PC-3 (cell line): ENCODE measurements around the gene OSBPL2. TPM values are rescaled to one million over a fixed set of nuclear protein-coding genes. Genes with fewer than 3 reads are reported as not detected.

Source experiments
- ATAC-seq: fragments of 200-7000 bp; cut with Tn5 transposase; 2 replicates; pipeline ENCODE4 v1.9.1; 2020; ENCODE audit warnings: mild to moderate bottlenecking, moderate library complexity
- BruUV-seq: library from RNA; stranded (reverse); fragments of 400-500 nt; replicated peaks from 2 replicates; lab custom pipeline; 2021; lab: Mats Ljungman, UMichigan
- CTCF ChIA-PET: fragments of 300-600 bp; sonication (Branson Sonifier 250); formaldehyde crosslinking; loops from one replicate; lab custom pipeline; 2022; ENCODE audit warnings: antibody characterized with exemption; lab: Charles Lee
- POLR2A ChIA-PET: fragments of 300-600 bp; sonication (Branson Sonifier 250); formaldehyde crosslinking; loops from one replicate; lab custom pipeline; 2022; ENCODE audit warnings: antibody characterized with exemption; ENCODE audit not compliant: unreplicated experiment; lab: Charles Lee
- DNase-seq: peaks from one replicate; pipeline ENCODE4 v3.0.0-alpha.2; 2015
- H2AFZ ChIP-seq: fragments of 300-600 bp; sonication (generic); 2 replicates; pipeline ENCODE4 v1.6.0; 2016; ENCODE audit warnings: antibody characterized with exemption, low read length
- H3F3A ChIP-seq: fragments of 300-600 bp; sonication (generic); one replicate; pipeline ENCODE4 v1.6.0; 2017; ENCODE audit warnings: antibody characterized with exemption, low read length, control low read depth, mild to moderate bottlenecking; ENCODE audit not compliant: unreplicated experiment
- H3K27ac ChIP-seq: fragments of 300-600 bp; sonication (generic); 2 replicates; pipeline ENCODE4 v1.5.1; 2016; ENCODE audit warnings: mild to moderate bottlenecking, low read length
- H3K27me3 ChIP-seq: fragments of 300-600 bp; sonication (generic); 2 replicates; pipeline ENCODE4 v1.6.1; 2016; ENCODE audit warnings: low read length, mixed read lengths
- H3K36me3 ChIP-seq: fragments of 300-600 bp; sonication (generic); 2 replicates; pipeline ENCODE4 v1.6.1; 2016; ENCODE audit warnings: low read depth, mixed run types, low read length, mixed read lengths
- H3K4me1 ChIP-seq: fragments of 300-600 bp; sonication (generic); 2 replicates; pipeline ENCODE4 v1.5.1; 2016; ENCODE audit warnings: low read length; ENCODE audit not compliant: insufficient read depth
- H3K4me2 ChIP-seq: fragments of 300-600 bp; sonication (generic); 2 replicates; pipeline ENCODE4 v1.6.0; 2016; ENCODE audit warnings: low read length
- H3K4me3 ChIP-seq: fragments of 300-600 bp; sonication (generic); 2 replicates; pipeline ENCODE4 v1.5.1; 2016; ENCODE audit warnings: mild to moderate bottlenecking, low read length, mixed read lengths
- H3K79me2 ChIP-seq: fragments of 300-600 bp; sonication (generic); 2 replicates; pipeline ENCODE4 v1.6.1; 2017; ENCODE audit warnings: low read length, mixed read lengths
- H3K9ac ChIP-seq: fragments of 300-600 bp; sonication (generic); 2 replicates; pipeline ENCODE4 v1.6.0; 2016; ENCODE audit warnings: mild to moderate bottlenecking, low read length
- H3K9me2 ChIP-seq: fragments of 300-600 bp; sonication (generic); replicated peaks from 2 replicates; pipeline ENCODE4 v1.6.1; 2016; ENCODE audit warnings: mixed run types, low read length, mixed read lengths
- H3K9me3 ChIP-seq: fragments of 300-600 bp; sonication (generic); 2 replicates; pipeline ENCODE4 v1.6.1; 2016; ENCODE audit warnings: low read length, mixed read lengths
- H4K20me1 ChIP-seq: fragments of 300-600 bp; sonication (generic); 2 replicates; pipeline ENCODE4 v1.6.1; 2016; ENCODE audit warnings: low read length, mixed read lengths
- EZH2 ChIP-seq: fragments of 300-600 bp; sonication (generic); IDR thresholded peaks from one replicate; pipeline ENCODE4 v1.6.1; 2017; ENCODE audit warnings: antibody characterized with exemption, mild to moderate bottlenecking, low read length; ENCODE audit not compliant: unreplicated experiment
- EZH2phosphoT487 ChIP-seq: fragments of 300-600 bp; sonication (generic); IDR thresholded peaks from 2 replicates; pipeline ENCODE4 v1.6.1; 2018; ENCODE audit warnings: mild to moderate bottlenecking, antibody characterized with exemption, low read length, borderline replicate concordance
- intact Hi-C: fragments of 100-400 bp; cut with micrococcal nuclease; formaldehyde crosslinking; loops from 2 replicates; pipeline ENCODE4 v1.9.0; 2023
- total RNA-seq: library from RNA; depleted of rRNA; stranded (reverse); fragments of >200 nt; gene quantifications from 2 replicates; pipeline ENCODE4 v1.2.3, GENCODE V29; 2014
- TF ChIP-seq, protein P1 (sequence below): fragments of 300-600 bp; sonication (generic); conservative IDR thresholded peaks from 2 replicates; pipeline ENCODE4 v1.5.1; 2017; ENCODE audit warnings: antibody characterized with exemption, low read depth, mild to moderate bottlenecking, low read length

The OSBPL2 gene
- total RNA-seq, 1 experiment from 2014 or later = 39.7 TPM

DNA sequence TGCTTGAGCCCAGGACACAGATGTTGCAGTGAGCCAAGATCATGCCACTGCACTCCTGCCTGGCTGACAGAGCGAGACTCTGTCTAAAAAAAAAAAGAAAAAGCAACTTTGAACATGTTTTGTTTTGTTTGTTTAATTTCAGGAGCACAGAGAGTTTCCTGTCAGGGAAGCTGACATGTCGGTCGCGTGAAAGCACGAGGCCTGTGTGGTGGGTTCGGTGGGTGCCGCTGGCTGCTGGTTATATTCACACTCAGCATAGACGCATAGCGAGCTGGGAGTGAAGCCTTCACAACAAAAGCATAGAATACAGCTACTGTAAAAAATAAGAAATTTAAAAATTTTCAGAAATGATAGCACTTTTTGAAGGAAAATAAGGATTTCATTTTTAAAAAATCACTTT lies 41.0 kb upstream of the OSBPL2 start:
- Histone ChIP-seq H3K9ac (no peak overlapping the region), H2AFZ (no peak overlapping the region), H3K27me3 (no peaks in the 10 kb centered on the region), H3K4me3 (no peak overlapping the region), H3K4me1 (peaks cover 5% of the 10 kb centered on the region; the same call in 1 of the 2 replicates), H3K4me2 (no peak overlapping the region), H3K9me2 (no peaks in the 10 kb centered on the region), H3K9me3 (no peaks in the 10 kb centered on the region), H4K20me1 (no peaks in the 10 kb centered on the region), H3F3A (no peaks in the 10 kb centered on the region), H3K36me3 (peaks cover 44% of the 10 kb centered on the region), H3K27ac (no peak overlapping the region), H3K79me2 (no peaks in the 10 kb centered on the region)
- ChIA-PET POLR2A (no interaction called here), CTCF (no interaction called here)
- intact Hi-C loops = no loop called here
- DNase-seq = no peak
- TF ChIP-seq, protein P1, sequence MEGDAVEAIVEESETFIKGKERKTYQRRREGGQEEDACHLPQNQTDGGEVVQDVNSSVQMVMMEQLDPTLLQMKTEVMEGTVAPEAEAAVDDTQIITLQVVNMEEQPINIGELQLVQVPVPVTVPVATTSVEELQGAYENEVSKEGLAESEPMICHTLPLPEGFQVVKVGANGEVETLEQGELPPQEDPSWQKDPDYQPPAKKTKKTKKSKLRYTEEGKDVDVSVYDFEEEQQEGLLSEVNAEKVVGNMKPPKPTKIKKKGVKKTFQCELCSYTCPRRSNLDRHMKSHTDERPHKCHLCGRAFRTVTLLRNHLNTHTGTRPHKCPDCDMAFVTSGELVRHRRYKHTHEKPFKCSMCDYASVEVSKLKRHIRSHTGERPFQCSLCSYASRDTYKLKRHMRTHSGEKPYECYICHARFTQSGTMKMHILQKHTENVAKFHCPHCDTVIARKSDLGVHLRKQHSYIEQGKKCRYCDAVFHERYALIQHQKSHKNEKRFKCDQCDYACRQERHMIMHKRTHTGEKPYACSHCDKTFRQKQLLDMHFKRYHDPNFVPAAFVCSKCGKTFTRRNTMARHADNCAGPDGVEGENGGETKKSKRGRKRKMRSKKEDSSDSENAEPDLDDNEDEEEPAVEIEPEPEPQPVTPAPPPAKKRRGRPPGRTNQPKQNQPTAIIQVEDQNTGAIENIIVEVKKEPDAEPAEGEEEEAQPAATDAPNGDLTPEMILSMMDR = no peak
- no peak for TF ChIP-seq EZH2
- no peak for TF ChIP-seq EZH2phosphoT487
- BruUV-seq = no TSS peak
- ATAC-seq = no peak

DNA sequence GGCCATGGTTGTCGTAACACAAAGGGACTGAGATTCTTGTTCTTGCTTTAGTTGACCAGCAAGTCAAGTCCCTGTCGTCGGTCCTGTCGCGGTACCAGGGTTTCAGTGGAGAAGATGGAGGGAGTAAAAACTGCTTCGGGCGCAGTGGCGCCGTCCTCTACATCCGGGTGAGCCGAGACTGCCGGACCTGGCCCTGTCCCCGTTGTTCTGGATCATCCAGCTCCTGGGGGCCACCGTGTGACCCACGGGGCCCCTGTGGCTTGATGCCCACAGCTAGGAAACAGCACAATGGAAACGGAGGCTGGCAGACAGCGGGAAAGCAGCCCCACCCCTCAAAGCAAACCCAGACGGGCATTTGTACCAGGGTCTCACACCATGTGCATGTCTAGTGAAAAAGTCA lies 40.5 kb upstream of the OSBPL2 start:
- peaks cover 44% of the 10 kb centered on the region for H3K36me3 ChIP-seq
- CTCF ChIA-PET = no interaction called here
- no TSS peak for BruUV-seq
- DNase-seq (no peak), ATAC-seq (no peak)
- POLR2A ChIA-PET = no interaction called here
- H3F3A ChIP-seq = no peaks in the 10 kb centered on the region
- H3K9ac ChIP-seq = no peak overlapping the region
- TF ChIP-seq, protein P1 = no peak
- no peak for TF ChIP-seq EZH2phosphoT487
- no peak for TF ChIP-seq EZH2
- no peak overlapping the region for H3K4me3 ChIP-seq
- H3K79me2 ChIP-seq = no peaks in the 10 kb centered on the region
- H3K9me3 ChIP-seq = no peaks in the 10 kb centered on the region
- H3K4me1 ChIP-seq = peaks cover 6% of the 10 kb centered on the region
- no peak overlapping the region for H3K27ac ChIP-seq
- no peaks in the 10 kb centered on the region for H3K27me3 ChIP-seq
- H4K20me1 ChIP-seq = no peaks in the 10 kb centered on the region
- H2AFZ ChIP-seq = no peak overlapping the region
- H3K9me2 ChIP-seq = no peaks in the 10 kb centered on the region
- H3K4me2 ChIP-seq = no peak overlapping the region
- intact Hi-C loops = no loop called here

DNA sequence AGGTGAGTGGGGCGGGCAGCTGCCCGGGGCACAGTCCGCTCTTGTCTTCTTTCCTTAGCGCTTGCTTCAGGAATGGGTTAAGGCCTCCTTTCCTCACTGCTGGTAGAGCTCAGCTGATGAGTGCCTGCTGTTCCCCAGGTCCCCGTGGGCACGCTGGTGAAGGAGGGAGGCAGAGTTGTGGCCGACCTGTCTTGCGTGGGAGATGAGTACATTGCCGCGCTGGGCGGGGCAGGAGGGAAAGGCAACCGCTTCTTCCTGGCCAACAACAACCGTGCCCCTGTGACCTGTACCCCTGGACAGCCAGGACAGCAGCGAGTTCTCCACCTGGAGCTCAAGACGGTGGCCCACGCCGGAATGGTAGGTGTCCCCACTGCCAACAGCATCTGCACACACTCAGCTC lies 39.8 kb upstream of the OSBPL2 start:
- Histone ChIP-seq H3F3A (no peaks in the 10 kb centered on the region), H3K4me2 (no peak overlapping the region), H3K9ac (no peak overlapping the region), H3K36me3 (peaks cover 38% of the 10 kb centered on the region), H3K27me3 (no peaks in the 10 kb centered on the region), H3K27ac (no peak overlapping the region), H3K9me2 (no peaks in the 10 kb centered on the region), H3K4me1 (peaks cover 13% of the 10 kb centered on the region), H3K4me3 (no peak overlapping the region), H3K9me3 (no peaks in the 10 kb centered on the region), H4K20me1 (no peaks in the 10 kb centered on the region), H3K79me2 (no peaks in the 10 kb centered on the region), H2AFZ (no peak overlapping the region)
- intact Hi-C loops = no loop called here
- ChIA-PET POLR2A (no interaction called here), CTCF (no interaction called here)
- ATAC-seq (no peak), DNase-seq (no peak)
- BruUV-seq = no TSS peak
- TF ChIP-seq, protein P1 = no peak
- no peak for TF ChIP-seq EZH2phosphoT487
- TF ChIP-seq EZH2 = no peak
